K562 (cell line): ENCODE results near the gene ZNF865. TPM values are rescaled to one million over a fixed set of nuclear protein-coding genes. Genes with fewer than 3 reads are reported as not detected.

Experiments used
- ATAC-seq: fragments of 200-7000 bp; cut with Tn5 transposase; 3 replicates; pipeline ENCODE4 v1.9.1; 2020; ENCODE audit warnings: moderate library complexity
- BruUV-seq: library from RNA; stranded (reverse); fragments of 400-500 nt; replicated peaks from 2 replicates; lab custom pipeline; 2021; lab: Mats Ljungman, UMichigan
- CTCF ChIA-PET: fragments of 300-600 bp; formaldehyde crosslinking; extraction: SDS; loops from one replicate; lab custom pipeline; 2021; ENCODE audit warnings: low intra/inter-chr PET ratio; lab: Yijun Ruan, JAX
- POLR2A ChIA-PET: fragments of 300-600, 350-650 bp; sonication (Branson Sonifier 250); formaldehyde crosslinking; extraction: SDS; loops from one replicate; lab custom pipeline; 2021; ENCODE audit warnings: antibody characterized with exemption, inconsistent platforms; lab: Yijun Ruan, JAX
- DNase-seq, 4 experiments: peaks; one replicate each; pipeline versions ENCODE4 v3.0.0 to v3.0.0-alpha.2; 2011 to 2018; ENCODE audit warnings: low spot score in 3 of 4, mixed read lengths in 3 of 4; ENCODE audit errors: extremely low read depth in 1 of 4
- FAIRE-seq: peaks from 2 replicates; lab custom pipeline; 2011; peaks lifted over from hg19 to GRCh38; lab: Jason Lieb, UNC
- H2AFZ ChIP-seq: 2 replicates; pipeline ENCODE4 v1.6.0; 2011; ENCODE audit warnings: low read depth, low read length, control low read depth, inconsistent platforms
- H3K27ac ChIP-seq: fragments of 200-600 bp; 3 replicates; pipeline ENCODE4 v1.8.0; 2011; ENCODE audit warnings: low read depth, mild to moderate bottlenecking, control low read depth, inconsistent platforms, low read length, moderate library complexity, mixed read lengths; ENCODE audit errors: extremely low read depth
- H3K27me3 ChIP-seq, 2 experiments: fragments of 300-600 bp in 1 of 2; 2 replicates in 1 of 2; 3 replicates in 1 of 2; pipeline versions ENCODE4 v1.6.0 to v1.8.0; 2011; ENCODE audit warnings: inconsistent platforms in 2 of 2, low read length in 2 of 2, mild to moderate bottlenecking in 1 of 2, mixed read lengths in 1 of 2, moderate library complexity in 1 of 2; ENCODE audit not compliant: control insufficient read depth in 2 of 2, insufficient read depth in 2 of 2
- H3K36me3 ChIP-seq: fragments of 300-600 bp; 3 replicates; pipeline ENCODE4 v1.8.0; 2011; ENCODE audit warnings: mild to moderate bottlenecking, low read length, inconsistent platforms; ENCODE audit not compliant: control insufficient read depth, insufficient read depth
- H3K4me1 ChIP-seq, 2 experiments: fragments of 200-600 bp in 1 of 2; replicated peaks in 1 of 2; 2 replicates in 1 of 2; 3 replicates in 1 of 2; pipeline versions ENCODE4 v1.5.1 to v1.8.0; 2011; ENCODE audit warnings: inconsistent platforms in 2 of 2, low read length in 2 of 2, mild to moderate bottlenecking in 1 of 2, mixed read lengths in 1 of 2, moderate library complexity in 1 of 2; ENCODE audit not compliant: control insufficient read depth in 2 of 2, insufficient read depth in 2 of 2
- H3K4me2 ChIP-seq: 2 replicates; pipeline ENCODE4 v1.6.1; 2011; ENCODE audit warnings: low read length, control low read depth, inconsistent platforms, mixed read lengths; ENCODE audit not compliant: insufficient read depth
- H3K4me3 ChIP-seq: fragments of 200-600 bp; sonication (generic), shearing (Covaris generic); 2 replicates; pipeline ENCODE4 v1.5.1; 2016; ENCODE audit warnings: control low read depth, inconsistent platforms
- H3K79me2 ChIP-seq: fragments of 200-600 bp; 3 replicates; pipeline ENCODE4 v1.8.0; 2011; ENCODE audit warnings: low read length, inconsistent platforms; ENCODE audit not compliant: control insufficient read depth, insufficient read depth
- H3K9ac ChIP-seq, 2 experiments: 2 replicates each; pipeline versions ENCODE4 v1.6.0 to v1.6.1; 2011; ENCODE audit warnings: low read depth in 2 of 2, low read length in 2 of 2, control low read depth in 1 of 2, inconsistent platforms in 1 of 2, mild to moderate bottlenecking in 1 of 2, mixed read lengths in 1 of 2; ENCODE audit not compliant: insufficient read depth in 1 of 2
- H3K9me1 ChIP-seq: one replicate; pipeline ENCODE4 v1.6.0; 2011; ENCODE audit warnings: inconsistent platforms, mild to moderate bottlenecking, low read length, moderate library complexity; ENCODE audit not compliant: control insufficient read depth, insufficient read depth
- H3K9me3 ChIP-seq: replicated peaks from 2 replicates; pipeline ENCODE4 v1.5.1; 2011; ENCODE audit warnings: low read depth, low read length, inconsistent platforms; ENCODE audit not compliant: control insufficient read depth, insufficient read depth
- H4K20me1 ChIP-seq: replicated peaks from 2 replicates; pipeline ENCODE4 v1.6.1; 2011; ENCODE audit warnings: low read length, inconsistent platforms, mixed read lengths; ENCODE audit not compliant: control insufficient read depth, insufficient read depth
- ADNP ChIP-seq: fragments of 200-800 bp; sonication (Bioruptor generic); IDR thresholded peaks from 2 replicates; pipeline ENCODE4 v1.6.1; 2016; ENCODE audit warnings: missing genetic modification characterization, missing compliant biosample characterization
- CBFB ChIP-seq: sonication (generic); formaldehyde crosslinking; IDR thresholded peaks from 2 replicates; pipeline ENCODE4 v1.4.0; 2020; ENCODE audit warnings: mild to moderate bottlenecking, missing genetic modification reagents
- HDAC1 ChIP-seq, 2 experiments: fragments of 450-650 bp; IDR thresholded peaks; 2 replicates each; pipeline ENCODE4 v1.6.1; 2016 to 2017; ENCODE audit warnings: inconsistent platforms in 1 of 2, mild to moderate bottlenecking in 1 of 2, moderate library complexity in 1 of 2
- HNRNPLL ChIP-seq: fragments of 200-400 bp; formaldehyde crosslinking; IDR thresholded peaks from 2 replicates; pipeline ENCODE4 v1.6.1; 2017; ENCODE audit warnings: low read length, low read depth, mild to moderate bottlenecking; ENCODE audit not compliant: poor library complexity, severe bottlenecking
- MCM5 ChIP-seq: fragments of 450-650 bp; IDR thresholded peaks from 2 replicates; pipeline ENCODE4 v1.6.1; 2016; ENCODE audit warnings: low read depth
- MYC ChIP-seq, 2 experiments: fragments of 250-450 bp in 1 of 2; sonication (Bioruptor Pico) in 1 of 2; IDR thresholded peaks; 2 replicates each; pipeline versions ENCODE4 v1.5.1 to v1.6.1; 2012 to 2021; ENCODE audit warnings: low read depth in 2 of 2, borderline replicate concordance in 1 of 2, improper control_type of control experiment in 1 of 2, low read length in 1 of 2, mild to moderate bottlenecking in 1 of 2, moderate library complexity in 1 of 2
- PRMT5 ChIP-seq: sonication (generic); formaldehyde crosslinking; IDR thresholded peaks from 2 replicates; pipeline ENCODE4 v1.5.0; 2020; ENCODE audit warnings: missing genetic modification reagents
- SNRNP70 ChIP-seq: fragments of 200-400 bp; formaldehyde crosslinking; optimal IDR thresholded peaks from 2 replicates; pipeline ENCODE3; 2017; ENCODE audit warnings: low read depth, low read length
- ZNF197 ChIP-seq: fragments of 200-800 bp; sonication (Bioruptor generic); IDR thresholded peaks from 2 replicates; pipeline ENCODE4 v1.6.1; 2016; ENCODE audit warnings: low read depth, missing genetic modification characterization, missing compliant biosample characterization
- WGBS: fragments of 100-300 bp; shearing (Covaris generic); methylation state at CpG from one replicate; pipeline ENCODE4 v1.1.6; 2016; ENCODE audit warnings: low coverage, mixed read lengths; ENCODE audit not compliant: insufficient coverage; ENCODE audit errors: missing lambda C conversion rate; 5-methylcytosine and 5-hydroxymethylcytosine counted together
- in situ Hi-C: fragments of 300-500 bp; cut with MboI; formaldehyde crosslinking; loops from 4 replicates; pipeline ENCODE4 v1.15.0; 2018; ENCODE audit warnings: inconsistent platforms, mixed read lengths
- intact Hi-C: fragments of 100-400 bp; cut with micrococcal nuclease; formaldehyde crosslinking; loops from 2 replicates; pipeline ENCODE4 v1.14.2; 2022
- polyA plus RNA-seq, 8 experiments: library from polyadenylated mRNA; depleted of rRNA in 4 of 8; stranded (reverse) in 5 of 8; unstranded in 3 of 8; fragments of >200 nt; fragmentation: Nextera tagmentation in 2 of 8; fragmentation: Illumina TruSeq in 1 of 8; extraction: Ambion mirVana in 2 of 8; extraction: Trizol in 1 of 8; gene quantifications; 2 replicates each; pipeline versions ENCODE4 v1.2.1 to v1.2.3, GENCODE V29; 2011 to 2014; ENCODE audit warnings: inconsistent platforms in 1 of 8, missing spikeins in 1 of 8
- total RNA-seq, 7 experiments: library from RNA; depleted of rRNA in 6 of 7; stranded (reverse); fragments of >200 nt in 6 of 7; fragmentation: Illumina TruSeq in 2 of 7; extraction: Trizol in 2 of 7; gene quantifications; 2 replicates each; pipeline versions ENCODE4 v1.2.1 to v1.2.3, GENCODE V29; 2011 to 2021; ENCODE audit warnings: low replicate concordance in 1 of 7
- TF ChIP-seq, protein P1 (sequence below): fragments of 250-450 bp; sonication (Bioruptor Pico); IDR thresholded peaks from 2 replicates; pipeline ENCODE4 v1.4.0; 2020; ENCODE audit warnings: mild to moderate bottlenecking, moderate library complexity

ZNF865 gene
- total and polyA plus RNA-seq, 9 of the 15 experiments (the other 6 are each of a cell fraction or from before 2014, with no cell fraction given) = 0.40 to 18.8 (median 1.6) TPM; not detected in 2

DNA sequence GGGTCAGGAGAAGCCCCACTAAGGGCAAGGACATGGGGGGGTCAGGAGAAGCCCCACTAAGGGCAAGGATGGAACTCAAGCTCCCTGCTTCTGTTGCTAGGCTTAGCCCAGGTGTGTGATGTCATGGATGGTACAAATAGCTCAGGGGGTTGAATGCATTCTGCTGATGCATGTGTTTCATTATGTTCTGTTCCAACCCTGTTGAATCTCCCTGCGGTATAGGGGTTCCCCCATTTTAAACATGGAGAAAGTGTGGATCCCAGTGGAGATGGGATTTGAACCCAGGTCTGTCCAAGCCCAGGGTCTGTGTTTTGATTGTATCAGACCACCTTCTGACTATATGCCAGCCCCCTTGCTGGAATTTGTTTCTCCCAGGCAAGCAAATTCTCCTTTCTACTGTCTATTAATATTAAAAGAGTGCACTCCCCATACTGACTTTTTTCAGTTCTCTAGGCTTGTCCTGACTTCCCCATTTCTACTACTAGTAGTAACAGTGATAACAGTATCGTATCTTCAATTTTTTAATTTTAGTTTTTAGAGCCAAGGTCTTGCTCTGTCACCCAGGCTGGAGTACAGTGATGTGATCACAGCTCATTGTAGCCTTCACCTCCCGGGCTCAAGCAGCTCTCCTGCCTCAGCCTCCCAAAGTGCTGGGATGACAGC is 6.7 kb downstream of the ZNF865 start (continued):
- no peak for TF ChIP-seq HNRNPLL
- TF ChIP-seq ADNP (tag) = no peak
- TF ChIP-seq MCM5 = no peak
- no peak for TF ChIP-seq MYC (IDR thresholded peaks at IDR 0.05; ENCODE audit: low read depth, low read length)
- TF ChIP-seq MYC (CRISPR knock-in tag; IDR thresholded peaks at IDR 0.05; ENCODE audit: borderline replicate concordance, low read depth) = no peak
- TF ChIP-seq SNRNP70 = no peak
- no peak for TF ChIP-seq ZNF197 (CRISPR knock-in tag)

DNA sequence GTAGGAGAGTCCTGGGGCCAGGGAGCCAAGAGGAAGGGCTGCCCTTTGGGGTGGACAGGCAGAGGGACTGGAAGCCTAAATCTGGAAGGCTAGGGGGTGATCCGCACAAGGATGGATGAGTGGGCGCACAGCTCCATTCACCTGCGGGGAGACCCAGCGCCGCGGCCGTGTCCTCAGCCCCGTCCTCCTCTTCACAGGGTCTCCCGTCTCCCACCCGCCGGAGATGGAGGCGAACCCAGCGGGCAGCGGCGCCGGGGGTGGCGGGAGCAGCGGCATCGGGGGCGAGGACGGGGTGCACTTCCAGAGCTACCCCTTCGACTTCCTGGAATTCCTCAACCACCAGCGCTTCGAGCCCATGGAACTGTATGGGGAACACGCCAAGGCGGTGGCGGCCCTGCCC is 7.9 kb downstream of the ZNF865 start:
- CTCF ChIA-PET = no interaction called here
- POLR2A ChIA-PET = no interaction called here

More for the DNA sequence above, 7.9 kb downstream of the ZNF865 start:
- Histone ChIP-seq H2AFZ (no peak overlapping the region), H3K4me2 (no peak overlapping the region), H3K9ac (no peak overlapping the region), H3K9me1 (no peaks in the 10 kb centered on the region), H3K36me3 (peaks cover 35% of the 10 kb centered on the region; the same call in 2 of the 3 replicates), H3K27ac (no peak overlapping the region), H3K4me3 (no peak overlapping the region), H3K27me3 (no peaks in the 10 kb centered on the region), H4K20me1 (no peaks in the 10 kb centered on the region), H3K4me1 (peaks cover 0 to 5% of the 10 kb centered on the region in 2 experiments; a peak in 2 of 5 replicates), H3K79me2 (peaks cover 6% of the 10 kb centered on the region; the same call in 2 of the 3 replicates), H3K9me3 (no peaks in the 10 kb centered on the region)
- 100% methylated on average over 2 of the region's 27 CpGs for WGBS
- DNase-seq (no peak), ATAC-seq (no peak)
- in situ Hi-C loops = no loop called here
- no TSS peak for BruUV-seq
- TF ChIP-seq HDAC1 (IDR thresholded peaks at IDR 0.05) = no peak
- TF ChIP-seq, protein P1, sequence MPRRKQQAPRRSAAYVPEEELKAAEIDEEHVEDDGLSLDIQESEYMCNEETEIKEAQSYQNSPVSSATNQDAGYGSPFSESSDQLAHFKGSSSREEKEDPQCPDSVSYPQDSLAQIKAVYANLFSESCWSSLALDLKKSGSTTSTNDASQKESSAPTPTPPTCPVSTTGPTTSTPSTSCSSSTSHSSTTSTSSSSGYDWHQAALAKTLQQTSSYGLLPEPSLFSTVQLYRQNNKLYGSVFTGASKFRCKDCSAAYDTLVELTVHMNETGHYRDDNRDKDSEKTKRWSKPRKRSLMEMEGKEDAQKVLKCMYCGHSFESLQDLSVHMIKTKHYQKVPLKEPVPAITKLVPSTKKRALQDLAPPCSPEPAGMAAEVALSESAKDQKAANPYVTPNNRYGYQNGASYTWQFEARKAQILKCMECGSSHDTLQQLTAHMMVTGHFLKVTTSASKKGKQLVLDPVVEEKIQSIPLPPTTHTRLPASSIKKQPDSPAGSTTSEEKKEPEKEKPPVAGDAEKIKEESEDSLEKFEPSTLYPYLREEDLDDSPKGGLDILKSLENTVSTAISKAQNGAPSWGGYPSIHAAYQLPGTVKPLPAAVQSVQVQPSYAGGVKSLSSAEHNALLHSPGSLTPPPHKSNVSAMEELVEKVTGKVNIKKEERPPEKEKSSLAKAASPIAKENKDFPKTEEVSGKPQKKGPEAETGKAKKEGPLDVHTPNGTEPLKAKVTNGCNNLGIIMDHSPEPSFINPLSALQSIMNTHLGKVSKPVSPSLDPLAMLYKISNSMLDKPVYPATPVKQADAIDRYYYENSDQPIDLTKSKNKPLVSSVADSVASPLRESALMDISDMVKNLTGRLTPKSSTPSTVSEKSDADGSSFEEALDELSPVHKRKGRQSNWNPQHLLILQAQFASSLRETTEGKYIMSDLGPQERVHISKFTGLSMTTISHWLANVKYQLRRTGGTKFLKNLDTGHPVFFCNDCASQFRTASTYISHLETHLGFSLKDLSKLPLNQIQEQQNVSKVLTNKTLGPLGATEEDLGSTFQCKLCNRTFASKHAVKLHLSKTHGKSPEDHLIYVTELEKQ (CRISPR knock-in tag) = no peak
- TF ChIP-seq PRMT5 (CRISPR knock-in tag) = no peak
- no peak for TF ChIP-seq CBFB
- TF ChIP-seq, all 486 proteins: peak for 0
- intact Hi-C loops = no loop called here
- no peak for FAIRE-seq
